ENCODE results near the gene FNDC3A.
"Not testable (repeated sequence)": the region's sequence is repeated elsewhere in the genome, so short reads cannot be mapped to it uniquely, and the experiment has no call there.

FNDC3A gene

GRCh38 chr13:49044008-49044407 is 68.3 kb downstream of the FNDC3A start:
- no peak for DNase-seq

GRCh38 chr13:49044836-49045235 is 69.1 kb downstream of the FNDC3A start:
- no peak for DNase-seq

DNA sequence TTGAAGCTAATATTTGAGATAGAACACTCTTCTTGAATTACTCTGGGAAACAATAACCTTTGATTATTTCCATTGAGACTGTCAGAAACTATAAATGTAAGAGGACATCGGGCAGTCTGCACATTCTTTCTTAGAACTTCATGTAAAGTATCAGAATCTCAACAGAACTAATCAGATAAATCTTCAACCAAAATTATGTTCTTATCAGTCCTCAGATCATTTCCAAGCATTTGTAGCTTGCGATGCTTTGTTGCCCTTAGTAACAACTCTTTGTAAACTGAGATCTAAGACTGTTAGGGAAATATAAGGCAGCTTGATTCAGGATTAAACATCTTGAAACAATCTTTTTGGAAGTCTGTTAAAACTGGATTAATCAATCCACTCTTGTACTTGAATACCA is 70.3 kb downstream of the FNDC3A start:
- no peak for DNase-seq

- DNase-seq, result no peak
These were observed 70.8 kb downstream of the FNDC3A start for GRCh38 chr13:49046519-49046918.

GRCh38 chr13:49052813-49053212 is 77.1 kb downstream of the FNDC3A start:
- no peak for DNase-seq

- no peak for DNase-seq
These were observed 77.5 kb downstream of the FNDC3A start for GRCh38 chr13:49053215-49053614.

DNA sequence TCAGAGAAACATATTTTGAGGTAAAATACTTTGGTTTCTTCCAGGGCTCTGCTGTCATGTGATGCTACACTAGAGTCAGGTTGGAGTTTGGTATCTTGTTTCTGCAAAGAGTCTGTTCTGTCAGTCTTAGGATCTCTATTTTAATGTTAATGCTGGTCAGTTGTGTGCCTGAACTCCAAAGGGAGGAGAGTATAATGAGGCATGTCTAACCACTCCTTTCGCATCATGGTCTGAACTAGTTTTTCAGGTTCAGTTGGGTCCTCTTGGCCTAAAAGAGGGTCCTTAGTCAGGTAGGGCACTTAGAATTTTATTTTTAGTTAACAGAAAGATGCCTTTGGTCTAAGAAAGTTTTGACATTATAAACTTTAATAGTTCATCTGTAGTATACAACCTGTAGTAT is 78.2 kb downstream of the FNDC3A start:
- no peak for DNase-seq

DNA sequence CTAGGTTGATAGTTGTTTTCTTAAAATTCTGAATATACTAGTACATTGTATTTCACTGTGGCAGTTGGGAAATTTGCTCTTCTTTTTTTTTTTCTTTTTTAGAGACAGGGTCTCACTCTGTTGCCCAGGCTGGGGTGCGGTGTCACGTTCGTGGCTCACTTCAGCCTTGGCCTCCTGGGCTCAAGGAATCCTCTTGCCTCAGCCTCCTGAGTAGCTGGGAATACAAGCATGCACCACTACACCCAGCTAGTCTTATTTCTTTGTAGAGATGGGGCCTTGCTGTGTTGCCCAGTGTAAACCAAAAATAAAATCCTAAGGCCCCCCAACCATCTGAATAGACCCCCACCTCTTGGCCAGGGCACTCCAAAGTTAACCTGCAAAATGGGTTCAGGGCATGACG is 79.3 kb downstream of the FNDC3A start:
- DNase-seq, result no peak

GRCh38 chr13:49057176-49057575 is 81.5 kb downstream of the FNDC3A start:
- no peak for DNase-seq

GRCh38 chr13:49058761-49059160 is 83.0 kb downstream of the FNDC3A start:
- DNase-seq, result no peak

GRCh38 chr13:49060678-49061387 is 85.1 kb downstream of the FNDC3A start:
- no peak for DNase-seq

DNA sequence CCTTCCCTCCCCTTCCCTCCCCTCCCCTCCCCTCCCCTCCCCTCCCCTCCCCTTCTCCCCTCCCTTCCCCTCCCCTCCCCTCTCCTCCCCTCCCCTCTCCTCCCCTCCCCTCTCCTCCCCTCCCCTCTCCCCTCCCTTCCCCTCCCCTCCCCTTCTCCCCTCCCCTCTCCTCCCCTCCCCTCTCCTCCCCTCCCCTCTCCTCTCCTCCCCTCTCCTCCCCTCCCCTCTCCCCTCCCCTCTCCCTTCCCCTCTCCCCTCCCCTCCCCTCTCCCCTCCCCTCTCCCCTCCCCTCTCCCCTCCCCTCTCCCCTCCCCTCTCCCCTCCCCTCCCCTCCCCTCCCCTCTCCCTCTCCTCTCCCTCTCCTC is 85.7 kb downstream of the FNDC3A start:
- not testable (repeated sequence) for DNase-seq

- DNase-seq, result no peak
These were observed 86.7 kb downstream of the FNDC3A start for GRCh38 chr13:49062297-49062896.

DNA sequence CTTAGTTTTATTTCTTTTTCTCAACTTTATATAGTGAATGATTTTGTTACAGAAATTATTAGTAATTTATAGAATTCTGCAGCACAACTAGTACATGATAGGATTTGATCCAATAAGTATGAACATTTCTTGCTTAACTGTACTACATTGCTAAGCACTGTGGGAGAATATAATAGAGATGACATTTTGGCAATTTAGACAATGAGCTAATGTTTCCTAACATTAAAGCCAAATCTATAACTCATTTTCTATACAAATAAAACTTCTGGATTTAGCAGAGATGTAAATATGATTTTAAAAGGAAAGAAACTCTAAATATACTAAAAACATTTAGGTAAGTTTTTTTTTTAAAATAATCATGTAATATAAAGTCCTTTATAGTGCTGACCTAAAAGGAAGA is 87.3 kb downstream of the FNDC3A start:
- DNase-seq, result no peak

DNA sequence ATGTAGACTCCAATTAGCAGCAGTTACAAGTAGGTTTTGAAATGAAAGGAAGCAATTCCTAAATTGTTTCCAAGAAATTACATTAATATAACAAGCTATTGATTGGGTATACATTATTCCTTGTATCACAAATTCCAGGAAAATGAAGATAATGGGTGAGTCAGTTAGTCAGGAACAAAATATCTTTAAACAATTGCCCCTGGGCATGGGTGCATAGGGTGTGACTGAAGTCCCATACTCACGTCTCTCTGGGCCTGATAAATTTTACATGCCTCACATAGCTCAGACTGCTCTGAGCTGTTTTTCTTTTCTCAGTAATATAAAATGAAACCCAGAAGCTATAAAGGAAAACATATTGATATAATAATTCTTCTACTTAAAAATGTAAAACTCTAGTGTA is 87.8 kb downstream of the FNDC3A start:
- DNase-seq, result no peak

GRCh38 chr13:49064476-49064875 is 88.8 kb downstream of the FNDC3A start:
- no peak for DNase-seq

DNA sequence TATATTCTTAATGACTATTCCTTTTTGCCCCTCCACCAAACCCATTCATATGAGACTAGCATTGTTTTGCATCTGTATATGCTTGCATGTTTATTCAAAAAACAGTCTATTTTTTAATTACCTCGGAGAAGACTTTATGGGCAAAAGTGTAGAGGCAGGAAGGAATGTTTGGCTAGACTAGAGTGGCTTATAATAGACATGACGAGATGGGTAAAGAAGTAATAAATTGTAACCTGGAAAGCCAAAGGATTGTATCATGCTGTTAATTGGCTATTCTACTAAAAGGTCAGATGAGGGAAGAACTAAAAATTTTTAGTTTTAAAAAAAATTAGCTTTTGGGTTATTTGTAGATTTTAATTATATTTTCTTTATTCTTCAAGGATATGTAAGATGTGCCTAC is 91.1 kb downstream of the FNDC3A start:
- no peak for DNase-seq

DNA sequence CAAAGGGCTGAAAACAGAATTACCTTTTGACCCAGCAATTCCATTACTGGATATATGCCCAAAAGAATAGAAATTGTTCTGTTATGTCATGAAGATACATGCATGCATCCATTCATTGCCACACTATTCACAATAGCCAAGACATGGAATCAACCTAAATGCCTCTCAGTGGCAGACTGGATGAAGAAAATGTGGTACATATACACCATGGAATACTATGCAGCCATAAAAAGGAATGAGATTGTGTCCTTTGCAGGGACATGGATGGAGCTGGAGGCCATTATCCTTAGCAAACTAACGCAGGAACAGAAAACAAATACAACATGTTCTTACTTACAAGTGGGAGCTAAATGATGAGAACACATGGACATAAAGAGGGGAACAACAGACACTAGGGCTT is 92.8 kb downstream of the FNDC3A start:
- not testable (repeated sequence) for DNase-seq

- DNase-seq, result not testable (repeated sequence)
These were observed 94.3 kb downstream of the FNDC3A start for GRCh38 chr13:49070021-49070420.

- DNase-seq, result no peak
These were observed 95.7 kb downstream of the FNDC3A start for GRCh38 chr13:49071341-49071937.

DNA sequence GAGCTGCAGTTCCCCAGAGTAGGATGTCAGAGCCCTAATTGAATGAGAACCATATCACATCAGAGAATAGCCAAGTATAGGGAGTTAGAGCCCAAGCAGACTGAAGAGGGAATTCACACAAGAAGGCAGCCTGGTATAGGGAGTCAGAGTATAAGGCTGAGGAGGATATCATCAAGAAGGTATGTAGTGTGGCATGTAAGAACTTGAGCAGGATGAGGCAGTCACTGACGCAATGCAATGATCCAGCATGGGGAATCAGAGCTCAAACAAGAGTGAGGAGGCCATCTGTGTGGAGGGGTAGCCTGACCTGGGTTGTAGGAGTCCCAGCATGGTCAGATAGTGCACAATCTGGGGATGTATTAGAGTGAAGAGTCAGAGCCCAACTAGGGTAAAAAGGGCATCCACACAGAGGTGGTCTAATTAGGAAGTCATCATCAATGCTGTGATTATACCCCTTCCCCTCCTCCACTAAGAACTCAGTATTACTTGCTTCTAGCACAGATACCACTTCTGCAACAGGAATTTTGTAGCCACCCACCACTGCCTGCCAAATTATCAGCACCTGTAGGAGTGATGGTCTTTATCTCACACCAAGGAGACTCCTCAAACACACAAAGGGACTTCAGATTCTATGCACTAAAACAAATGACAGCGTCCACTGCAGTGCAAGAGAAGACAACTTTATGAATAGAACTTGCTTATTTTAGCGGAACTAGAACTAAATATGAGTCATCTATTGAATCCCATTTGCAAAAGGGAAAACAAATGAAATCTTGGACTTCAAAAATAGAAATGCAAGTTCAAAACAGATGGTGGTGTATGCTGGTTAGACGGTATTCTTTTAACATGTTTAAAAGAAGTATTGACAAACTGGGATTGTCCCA is 107.2 kb downstream of the FNDC3A start:
- DNase-seq, result no peak

GRCh38 chr13:49084961-49085360 is 109.2 kb downstream of the FNDC3A start:
- DNase-seq, result no peak

DNA sequence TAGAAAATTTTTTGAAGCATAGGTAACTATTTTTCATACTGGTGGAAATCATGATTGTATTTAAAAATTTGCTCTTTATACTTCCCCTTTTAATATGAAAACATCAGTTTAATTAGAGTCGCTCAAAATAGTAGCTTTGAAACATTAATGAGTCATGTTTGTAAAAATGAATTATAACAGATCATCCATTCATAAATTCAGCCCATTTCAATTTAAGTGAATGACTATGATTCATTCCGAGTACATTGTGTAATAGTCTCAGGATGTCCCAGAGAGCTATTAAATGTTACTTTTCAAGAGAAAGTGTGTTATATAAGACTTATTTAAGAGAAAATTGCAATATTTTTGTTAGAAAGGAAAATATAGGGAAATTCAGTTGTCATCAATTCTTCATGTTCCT is 111.0 kb downstream of the FNDC3A start:
- DNase-seq, result no peak

DNA sequence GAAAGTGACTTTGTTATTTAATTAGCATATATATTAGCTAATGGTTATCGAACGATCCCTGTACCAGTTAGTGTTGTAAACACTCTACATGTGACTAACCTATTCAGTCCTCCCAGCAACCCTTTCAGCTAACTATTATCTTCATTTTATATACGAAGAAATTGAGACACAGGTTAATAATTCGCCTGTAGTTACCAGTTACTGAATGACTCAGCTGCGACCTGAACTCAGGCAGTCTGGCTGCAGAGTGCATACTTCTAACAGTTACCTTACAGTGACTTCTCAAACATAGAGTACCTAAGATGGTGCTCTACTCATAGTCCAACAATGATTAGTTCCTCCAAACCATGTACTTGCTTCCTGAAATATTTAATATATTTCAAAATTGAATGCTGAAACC is 117.7 kb downstream of the FNDC3A start:
- DNase-seq, result no peak
